H9 (cell line): ENCODE measurements around the gene KCNMA1. TPM values are rescaled to one million over a fixed set of nuclear protein-coding genes. Genes with fewer than 3 reads are reported as not detected.

Experiments used
- DNase-seq: peaks from one replicate; pipeline ENCODE4 v3.0.0-alpha.2; 2017
- H2AFZ ChIP-seq: one replicate; pipeline ENCODE4 v1.6.1; 2013; ENCODE audit warnings: mild to moderate bottlenecking, low read length, control low read depth, moderate library complexity
- H2AK5ac ChIP-seq: 2 replicates; pipeline ENCODE4 v1.6.1; 2013; ENCODE audit warnings: low read length, control low read depth, mixed read lengths; ENCODE audit not compliant: insufficient read length
- H2BK120ac ChIP-seq: one replicate; pipeline ENCODE4 v1.6.1; 2013; ENCODE audit warnings: low read depth, mild to moderate bottlenecking, low read length, control low read depth, inconsistent platforms; ENCODE audit not compliant: poor library complexity, severe bottlenecking
- H2BK12ac ChIP-seq: 2 replicates; pipeline ENCODE4 v1.6.1; 2013; ENCODE audit warnings: low read length, control low read depth, mixed read lengths, low read depth; ENCODE audit not compliant: insufficient read length
- H2BK15ac ChIP-seq: 2 replicates; pipeline ENCODE4 v1.6.1; 2013; ENCODE audit warnings: low read depth, low read length, control low read depth
- H2BK20ac ChIP-seq: one replicate; pipeline ENCODE4 v1.6.1; 2013; ENCODE audit warnings: low read depth, mild to moderate bottlenecking, low read length, control low read depth, inconsistent platforms; ENCODE audit not compliant: poor library complexity, severe bottlenecking
- H2BK5ac ChIP-seq: 2 replicates; pipeline ENCODE4 v1.6.1; 2013; ENCODE audit warnings: low read length, control low read depth, mixed read lengths; ENCODE audit not compliant: insufficient read length
- H3K14ac ChIP-seq: 2 replicates; pipeline ENCODE4 v1.6.1; 2013; ENCODE audit warnings: low read length, control low read depth; ENCODE audit not compliant: insufficient read depth
- H3K18ac ChIP-seq: 2 replicates; pipeline ENCODE4 v1.6.1; 2013; ENCODE audit warnings: low read depth, mild to moderate bottlenecking, mixed read lengths, low read length, control low read depth; ENCODE audit not compliant: insufficient read length
- H3K23ac ChIP-seq: 2 replicates; pipeline ENCODE4 v1.6.1; 2013; ENCODE audit warnings: low read length, control low read depth, mixed read lengths, low read depth; ENCODE audit not compliant: insufficient read length
- H3K23me2 ChIP-seq: 2 replicates; pipeline ENCODE4 v1.6.1; 2013; ENCODE audit warnings: low read depth, mild to moderate bottlenecking, mixed read lengths, low read length, control low read depth; ENCODE audit not compliant: insufficient read length, poor library complexity, severe bottlenecking
- H3K27ac ChIP-seq: 2 replicates; pipeline ENCODE4 v1.5.1; 2013; ENCODE audit warnings: low read length, control low read depth, mixed read lengths, low read depth; ENCODE audit not compliant: insufficient read length
- H3K27me3 ChIP-seq: 2 replicates; pipeline ENCODE4 v1.6.1; 2013; ENCODE audit warnings: low read length, control low read depth, inconsistent platforms; ENCODE audit not compliant: insufficient read depth
- H3K4ac ChIP-seq: 2 replicates; pipeline ENCODE4 v1.6.1; 2013; ENCODE audit warnings: low read depth, mild to moderate bottlenecking, control low read depth, inconsistent platforms, low read length, moderate library complexity
- H3K4me1 ChIP-seq: 2 replicates; pipeline ENCODE4 v1.6.1; 2013; ENCODE audit warnings: low read length, control low read depth, inconsistent platforms; ENCODE audit not compliant: insufficient read depth
- H3K4me2 ChIP-seq: 2 replicates; pipeline ENCODE4 v1.6.1; 2013; ENCODE audit warnings: low read length, control low read depth, mixed read lengths; ENCODE audit not compliant: insufficient read length, insufficient read depth
- H3K56ac ChIP-seq: 2 replicates; pipeline ENCODE4 v1.6.1; 2013; ENCODE audit warnings: low read depth, mild to moderate bottlenecking, mixed read lengths, low read length, control low read depth; ENCODE audit not compliant: insufficient read length
- H3K79me1 ChIP-seq: 2 replicates; pipeline ENCODE4 v1.6.1; 2013; ENCODE audit warnings: low read depth, mild to moderate bottlenecking, moderate library complexity, low read length, control low read depth, inconsistent platforms; ENCODE audit not compliant: insufficient read depth, poor library complexity, severe bottlenecking
- H3K79me2 ChIP-seq: 2 replicates; pipeline ENCODE4 v1.6.1; 2013; ENCODE audit warnings: low read length, control low read depth, inconsistent platforms; ENCODE audit not compliant: insufficient read depth
- H3K9ac ChIP-seq: 2 replicates; pipeline ENCODE4 v1.6.1; 2013; ENCODE audit warnings: low read length, control low read depth, mixed read lengths; ENCODE audit not compliant: insufficient read length; ENCODE audit errors: extremely low read depth
- H3K9me3 ChIP-seq: one replicate; pipeline ENCODE4 v1.6.1; 2013; ENCODE audit warnings: low read depth, low read length, inconsistent platforms; ENCODE audit not compliant: control insufficient read depth
- H3T11ph ChIP-seq: one replicate; pipeline ENCODE4 v1.6.1; 2013; ENCODE audit warnings: mild to moderate bottlenecking, low read length, control low read depth, inconsistent platforms
- H4K20me1 ChIP-seq: one replicate; pipeline ENCODE4 v1.6.1; 2013; ENCODE audit not compliant: control insufficient read depth, insufficient read length, insufficient read depth
- H4K5ac ChIP-seq: 2 replicates; pipeline ENCODE4 v1.6.1; 2013; ENCODE audit warnings: low read depth, mild to moderate bottlenecking, mixed read lengths, low read length, control low read depth; ENCODE audit not compliant: insufficient read length
- H4K8ac ChIP-seq: replicated peaks from 2 replicates; pipeline ENCODE4 v1.6.1; 2013; ENCODE audit warnings: low read length, control low read depth, mixed read lengths, low read depth; ENCODE audit not compliant: insufficient read length
- H4K91ac ChIP-seq: 2 replicates; pipeline ENCODE4 v1.6.1; 2013; ENCODE audit warnings: low read depth, mild to moderate bottlenecking, moderate library complexity, mixed read lengths, low read length, control low read depth; ENCODE audit not compliant: insufficient read length
- H3K27ac Mint-ChIP-seq, 3 experiments: 2 replicates in 2 of 3; 3 replicates in 1 of 3; pipeline ENCODE4 v1.8.0; 2020 to 2021; ENCODE audit warnings: mixed read lengths in 3 of 3, mild to moderate bottlenecking in 1 of 3, moderate library complexity in 1 of 3
- H3K27me3 Mint-ChIP-seq: 2 replicates; pipeline ENCODE4 v1.8.0; 2021; ENCODE audit warnings: low read depth, mild to moderate bottlenecking, moderate library complexity, mixed read lengths
- H3K36me3 Mint-ChIP-seq, 3 experiments: 2 replicates in 2 of 3; 3 replicates in 1 of 3; pipeline ENCODE4 v1.8.0; 2020 to 2021; ENCODE audit warnings: low read depth in 3 of 3, mixed read lengths in 3 of 3; ENCODE audit not compliant: insufficient read depth in 1 of 3
- H3K4me1 Mint-ChIP-seq, 2 experiments: 2 replicates each; pipeline ENCODE4 v1.8.0; 2020; ENCODE audit warnings: mixed read lengths in 2 of 2
- H3K4me3 Mint-ChIP-seq, 2 experiments: 2 replicates in 1 of 2; 3 replicates in 1 of 2; pipeline ENCODE4 v1.8.0; 2020 to 2021; ENCODE audit warnings: mild to moderate bottlenecking in 2 of 2, mixed read lengths in 2 of 2, moderate library complexity in 1 of 2
- H3K9me3 Mint-ChIP-seq, 2 experiments: 2 replicates in 1 of 2; 3 replicates in 1 of 2; pipeline ENCODE4 v1.8.0; 2020; ENCODE audit warnings: mild to moderate bottlenecking in 2 of 2, mixed read lengths in 2 of 2, moderate library complexity in 1 of 2
- WGBS: extraction: QIAGEN DNeasy Blood & Tissue Kit; methylation state at CpG from one replicate; pipeline ENCODE4 v1.1.7; 2013; ENCODE audit warnings: missing lambda C conversion rate, low lambda C conversion rate, mixed read lengths; ENCODE audit not compliant: insufficient read length; ENCODE audit errors: extremely low coverage; 5-methylcytosine and 5-hydroxymethylcytosine counted together
- total RNA-seq: library from RNA; stranded (reverse); gene quantifications from 2 replicates; pipeline ENCODE4 v1.2.1, GENCODE V29; 2021
- TF ChIP-seq, protein P1 (sequence below): fragments of 200-600 bp; sonication (generic); conservative IDR thresholded peaks from 3 replicates; pipeline ENCODE4 v1.8.0; 2021; ENCODE audit warnings: antibody characterized with exemption, mild to moderate bottlenecking

The KCNMA1 gene
- total RNA-seq, 1 experiment from 2014 or later, result 2.0 TPM

- no peak overlapping the region for H2BK20ac ChIP-seq
- Mint-ChIP-seq H3K9me3 (no peaks in the 10 kb centered on the region), H3K4me1 (peaks cover 4 to 12% of the 10 kb centered on the region in 2 experiments), H3K27me3 (no peaks in the 10 kb centered on the region), H3K4me3 (no peak overlapping the region), H3K36me3 (peaks cover 0 to 2% (median 0%) of the 10 kb centered on the region in 3 experiments; a peak in 1 of 7 replicates), H3K27ac (peak overlapping the region in 1 of 3 experiments; percentile 2; a peak in 2 of 7 replicates)
- no peak overlapping the region for H3K56ac ChIP-seq
- H3K27me3 ChIP-seq, result no peaks in the 10 kb centered on the region
- no peak overlapping the region for H2BK12ac ChIP-seq
- DNase-seq, result no peak
- TF ChIP-seq, protein P1, sequence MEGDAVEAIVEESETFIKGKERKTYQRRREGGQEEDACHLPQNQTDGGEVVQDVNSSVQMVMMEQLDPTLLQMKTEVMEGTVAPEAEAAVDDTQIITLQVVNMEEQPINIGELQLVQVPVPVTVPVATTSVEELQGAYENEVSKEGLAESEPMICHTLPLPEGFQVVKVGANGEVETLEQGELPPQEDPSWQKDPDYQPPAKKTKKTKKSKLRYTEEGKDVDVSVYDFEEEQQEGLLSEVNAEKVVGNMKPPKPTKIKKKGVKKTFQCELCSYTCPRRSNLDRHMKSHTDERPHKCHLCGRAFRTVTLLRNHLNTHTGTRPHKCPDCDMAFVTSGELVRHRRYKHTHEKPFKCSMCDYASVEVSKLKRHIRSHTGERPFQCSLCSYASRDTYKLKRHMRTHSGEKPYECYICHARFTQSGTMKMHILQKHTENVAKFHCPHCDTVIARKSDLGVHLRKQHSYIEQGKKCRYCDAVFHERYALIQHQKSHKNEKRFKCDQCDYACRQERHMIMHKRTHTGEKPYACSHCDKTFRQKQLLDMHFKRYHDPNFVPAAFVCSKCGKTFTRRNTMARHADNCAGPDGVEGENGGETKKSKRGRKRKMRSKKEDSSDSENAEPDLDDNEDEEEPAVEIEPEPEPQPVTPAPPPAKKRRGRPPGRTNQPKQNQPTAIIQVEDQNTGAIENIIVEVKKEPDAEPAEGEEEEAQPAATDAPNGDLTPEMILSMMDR, result no peak
- H2AK5ac ChIP-seq, result no peak overlapping the region
- no peak overlapping the region for H3K23ac ChIP-seq
- no peak overlapping the region for H3K9ac ChIP-seq
- no peak overlapping the region for H4K91ac ChIP-seq
- H3K79me1 ChIP-seq, result no peaks in the 10 kb centered on the region
- no CpG with 5 or more reads among the region's 6 CpGs for WGBS
- peak overlapping the region; percentile 41; the same call in 1 of the 2 replicates for H3K14ac ChIP-seq
- H3T11ph ChIP-seq, result no peak overlapping the region
- 0 out of 2 replicates have a peak, but pooled peaks cover 3% of the 10 kb centered on the region for H3K4me1 ChIP-seq
- no peak overlapping the region for H3K18ac ChIP-seq
- no peak overlapping the region for H3K4ac ChIP-seq
- H2AFZ ChIP-seq, result no peak overlapping the region
- no peak overlapping the region for H2BK120ac ChIP-seq
- no peaks in the 10 kb centered on the region for H3K23me2 ChIP-seq
- H3K79me2 ChIP-seq, result no peaks in the 10 kb centered on the region
- no peaks in the 10 kb centered on the region for H3K9me3 ChIP-seq
- H2BK5ac ChIP-seq, result no peak overlapping the region
- no peak overlapping the region for H3K4me2 ChIP-seq
- H3K27ac ChIP-seq, result no peak overlapping the region
- no peak overlapping the region for H2BK15ac ChIP-seq
- no peaks in the 10 kb centered on the region for H4K20me1 ChIP-seq
- H4K8ac ChIP-seq, result no peak overlapping the region
- no peak overlapping the region for H4K5ac ChIP-seq
Observed at GRCh38 chr10:77584938-77585337, 52.7 kb downstream of the KCNMA1 start.
